Measurements from ENCODE around the gene ASIC4. TPM values are rescaled to one million over a fixed set of nuclear protein-coding genes. Genes with fewer than 3 reads are reported as not detected.

Gene ASIC4
- total and polyA plus RNA-seq, 2 of the 13 experiments (the other 11 are each of a cell fraction or from before 2014, with no cell fraction given), result 0.03 TPM; not detected in 1

DNA sequence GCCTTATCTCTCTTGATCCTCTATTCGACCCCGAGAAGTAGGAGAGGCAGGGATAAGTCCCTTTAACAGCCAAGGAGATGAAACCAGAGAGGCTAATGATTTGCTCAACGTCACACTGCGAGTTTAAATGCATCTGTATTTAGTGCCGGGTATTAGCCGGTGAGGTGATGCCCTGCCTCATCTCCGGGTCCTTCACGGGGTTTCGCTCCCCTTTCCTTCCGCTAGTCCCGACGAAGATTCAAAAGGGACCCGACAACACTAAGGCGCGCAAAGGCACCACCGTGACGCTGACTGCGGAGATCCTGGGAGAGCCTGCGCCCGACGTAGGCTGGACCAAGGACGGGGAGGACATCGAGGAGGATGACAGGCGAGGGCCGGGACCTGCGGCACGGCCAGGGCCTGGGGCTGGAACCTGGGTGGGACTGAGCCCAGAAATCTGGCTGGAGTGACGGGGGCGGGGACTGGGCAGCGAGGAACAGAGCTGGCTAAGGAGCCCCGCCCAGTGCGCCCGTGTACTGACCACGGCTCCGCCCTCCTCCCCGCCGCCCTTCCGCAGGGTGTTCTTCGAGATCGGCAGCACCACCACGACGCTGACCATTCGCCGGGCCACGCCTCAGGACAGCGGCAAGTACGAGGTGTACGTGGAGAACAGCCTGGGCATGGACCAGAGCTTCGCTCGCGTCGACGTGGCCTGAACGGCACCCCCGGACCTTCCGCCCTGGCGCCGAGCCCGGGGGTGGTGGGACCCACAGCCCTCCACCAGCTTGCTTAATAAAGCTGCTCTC, 16.6 kb upstream of the ASIC4 start (continued):
- TF ChIP-seq ZNF770 (CRISPR knock-in tag; IDR thresholded peaks at IDR 0.05), result no peak
- TF ChIP-seq SIN3A (IDR thresholded peaks at IDR 0.05; ENCODE audit: borderline replicate concordance, low read depth, low read length), result 0 out of 2 replicates have a peak, but pooled peaks have one; percentile 35
- no peak for TF ChIP-seq PHB2 (IDR thresholded peaks at IDR 0.05; ENCODE audit: partially characterized antibody)
- TF ChIP-seq ZNF780A (CRISPR knock-in tag; IDR thresholded peaks at IDR 0.05), result no peak
- no peak for TF ChIP-seq ZFX (CRISPR knock-in tag; IDR thresholded peaks at IDR 0.05; ENCODE audit: low read depth)
- no peak for TF ChIP-seq ZSCAN20 (CRISPR knock-in tag; IDR thresholded peaks at IDR 0.05; ENCODE audit: borderline replicate concordance)
- TF ChIP-seq U2AF1 (optimal IDR thresholded peaks at IDR 0.05; ENCODE audit: low read depth, low read length), result no peak
- TF ChIP-seq PPARG (CRISPR knock-in tag; conservative IDR thresholded peaks at IDR 0.05), result no peak
- TF ChIP-seq ZMYM2 (CRISPR knock-in tag; IDR thresholded peaks at IDR 0.05), result peak; percentile 95
- TF ChIP-seq, protein P1, sequence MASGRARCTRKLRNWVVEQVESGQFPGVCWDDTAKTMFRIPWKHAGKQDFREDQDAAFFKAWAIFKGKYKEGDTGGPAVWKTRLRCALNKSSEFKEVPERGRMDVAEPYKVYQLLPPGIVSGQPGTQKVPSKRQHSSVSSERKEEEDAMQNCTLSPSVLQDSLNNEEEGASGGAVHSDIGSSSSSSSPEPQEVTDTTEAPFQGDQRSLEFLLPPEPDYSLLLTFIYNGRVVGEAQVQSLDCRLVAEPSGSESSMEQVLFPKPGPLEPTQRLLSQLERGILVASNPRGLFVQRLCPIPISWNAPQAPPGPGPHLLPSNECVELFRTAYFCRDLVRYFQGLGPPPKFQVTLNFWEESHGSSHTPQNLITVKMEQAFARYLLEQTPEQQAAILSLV (CRISPR knock-in tag; IDR thresholded peaks at IDR 0.05; ENCODE audit: borderline replicate concordance), result peak; percentile 73; the same call in 1 of the 2 replicates
- TF ChIP-seq TAF1 (CRISPR knock-in tag; IDR thresholded peaks at IDR 0.05), result peak; percentile 59; the same call in 1 of the 2 replicates
- TF ChIP-seq ZIK1 (CRISPR knock-in tag; IDR thresholded peaks at IDR 0.05; ENCODE audit: borderline replicate concordance, low read depth), result no peak
- TF ChIP-seq KMT2A (CRISPR knock-in tag; IDR thresholded peaks at IDR 0.05), result 0 out of 2 replicates have a peak, but pooled peaks have one; percentile 28
- TF ChIP-seq NKX3-1 (CRISPR knock-in tag; IDR thresholded peaks at IDR 0.05), result no peak
- no peak for TF ChIP-seq ZNF572 (CRISPR knock-in tag; IDR thresholded peaks at IDR 0.05)
- no peak for TF ChIP-seq SP140L (CRISPR knock-in tag; IDR thresholded peaks at IDR 0.05; ENCODE audit: borderline replicate concordance)
- TF ChIP-seq DBP (CRISPR knock-in tag; IDR thresholded peaks at IDR 0.05; ENCODE audit: not compliant biosample characterization), result no peak
- TF ChIP-seq ZFP62 (CRISPR knock-in tag; IDR thresholded peaks at IDR 0.05), result no peak
- TF ChIP-seq RBFOX2 (IDR thresholded peaks at IDR 0.05; ENCODE audit: low read depth, low read length), result peak; percentile 89
- no peak for TF ChIP-seq HOXA3 (CRISPR knock-in tag; IDR thresholded peaks at IDR 0.05)
- no peak for TF ChIP-seq ZNF75D (CRISPR knock-in tag; IDR thresholded peaks at IDR 0.05; ENCODE audit: borderline replicate concordance)
- TF ChIP-seq KDM6A (CRISPR knock-in tag; IDR thresholded peaks at IDR 0.05; ENCODE audit: low read depth), result no peak
- TF ChIP-seq IRX3 (CRISPR knock-in tag; IDR thresholded peaks at IDR 0.05; ENCODE audit: borderline replicate concordance, low read depth), result no peak
- TF ChIP-seq ZNF709 (CRISPR knock-in tag; IDR thresholded peaks at IDR 0.05), result peak; percentile 94; the same call in 1 of the 2 replicates
- no peak for TF ChIP-seq THYN1 (CRISPR knock-in tag; IDR thresholded peaks at IDR 0.05; ENCODE audit: borderline replicate concordance, low read depth)
- no peak for TF ChIP-seq HCFC1 (IDR thresholded peaks at IDR 0.05; ENCODE audit: low read depth, low read length)

Measured in HepG2 (cell line).